Smooth muscle cell (in vitro differentiated cells): Measurements from ENCODE around the gene S100Z. TPM values are rescaled to one million over a fixed set of nuclear protein-coding genes. Genes with fewer than 3 reads are reported as not detected.
A peak's percentile ranks its signal among the peaks of the same experiment; 100 is the strongest.
"Not testable (repeated sequence)": the region's sequence is repeated elsewhere in the genome, so short reads cannot be mapped to it uniquely, and the experiment has no call there.

ENCODE experiments used
- DNase-seq: peaks from one replicate; lab custom pipeline; 2025; ENCODE audit not compliant: unreplicated experiment; lab: John Stamatoyannopoulos, UW
- H2AFZ ChIP-seq: fragments of 200-600 bp; sonication (generic); 2 replicates; pipeline ENCODE4 v1.6.0; 2016; ENCODE audit warnings: antibody characterized with exemption, low read depth, mild to moderate bottlenecking
- H3F3A ChIP-seq: fragments of 200-600 bp; sonication (generic); 2 replicates; pipeline ENCODE4 v1.6.0; 2017; ENCODE audit warnings: antibody characterized with exemption, low read depth
- H3K27ac ChIP-seq: fragments of 200-600 bp; sonication (generic); 2 replicates; pipeline ENCODE4 v1.5.1; 2016; ENCODE audit warnings: low read depth, mild to moderate bottlenecking
- H3K27me3 ChIP-seq: fragments of 200-600 bp; sonication (generic); 2 replicates; pipeline ENCODE4 v1.6.1; 2016; ENCODE audit warnings: low read depth, mild to moderate bottlenecking
- H3K36me3 ChIP-seq: fragments of 200-600 bp; sonication (generic); 2 replicates; pipeline ENCODE4 v1.5.1; 2016; ENCODE audit warnings: low read depth
- H3K4me1 ChIP-seq: fragments of 200-600 bp; sonication (generic); 2 replicates; pipeline ENCODE4 v1.5.1; 2016; ENCODE audit warnings: low read depth
- H3K4me2 ChIP-seq: fragments of 200-600 bp; sonication (generic); 2 replicates; pipeline ENCODE4 v1.6.0; 2016; ENCODE audit warnings: mild to moderate bottlenecking
- H3K4me3 ChIP-seq: fragments of 200-600 bp; sonication (generic); 2 replicates; pipeline ENCODE4 v1.5.1; 2016; ENCODE audit warnings: mild to moderate bottlenecking
- H3K79me2 ChIP-seq: fragments of 200-600 bp; sonication (generic); 2 replicates; pipeline ENCODE4 v1.6.0; 2016; ENCODE audit warnings: low read depth, mild to moderate bottlenecking
- H3K9ac ChIP-seq: fragments of 200-600 bp; sonication (generic); 2 replicates; pipeline ENCODE4 v1.6.0; 2016; ENCODE audit warnings: low read depth
- H3K9me3 ChIP-seq: fragments of 200-600 bp; sonication (generic); replicated peaks from 2 replicates; pipeline ENCODE4 v1.5.1; 2016; ENCODE audit warnings: low read depth
- H4K20me1 ChIP-seq: fragments of 200-600 bp; sonication (generic); 2 replicates; pipeline ENCODE4 v1.6.0; 2016; ENCODE audit warnings: low read depth
- WGBS: methylation state at CpG from one replicate; pipeline ENCODE4 v1.1.7; 2016; ENCODE audit warnings: low lambda C conversion rate; 5-methylcytosine and 5-hydroxymethylcytosine counted together
- polyA plus RNA-seq: library from polyadenylated mRNA; unstranded; fragments of >200 nt; fragmentation: Nextera tagmentation; extraction: Ambion mirVana; gene quantifications from 2 replicates; pipeline ENCODE4 v1.2.1, GENCODE V29; 2016
- total RNA-seq: library from RNA; depleted of rRNA; stranded (reverse); fragments of >200 nt; gene quantifications from 2 replicates; pipeline ENCODE4 v1.2.3, GENCODE V29; 2014
- TF ChIP-seq, protein P1 (sequence below): fragments of 200-600 bp; sonication (generic); IDR thresholded peaks from 2 replicates; pipeline ENCODE4 v1.5.1; 2017; ENCODE audit warnings: borderline replicate concordance, mild to moderate bottlenecking, antibody characterized with exemption; ENCODE audit not compliant: insufficient read depth, poor library complexity, severe bottlenecking

The S100Z gene
- total and polyA plus RNA-seq, 2 experiments from 2014 or later: 0.34 TPM; not detected in 1

DNA sequence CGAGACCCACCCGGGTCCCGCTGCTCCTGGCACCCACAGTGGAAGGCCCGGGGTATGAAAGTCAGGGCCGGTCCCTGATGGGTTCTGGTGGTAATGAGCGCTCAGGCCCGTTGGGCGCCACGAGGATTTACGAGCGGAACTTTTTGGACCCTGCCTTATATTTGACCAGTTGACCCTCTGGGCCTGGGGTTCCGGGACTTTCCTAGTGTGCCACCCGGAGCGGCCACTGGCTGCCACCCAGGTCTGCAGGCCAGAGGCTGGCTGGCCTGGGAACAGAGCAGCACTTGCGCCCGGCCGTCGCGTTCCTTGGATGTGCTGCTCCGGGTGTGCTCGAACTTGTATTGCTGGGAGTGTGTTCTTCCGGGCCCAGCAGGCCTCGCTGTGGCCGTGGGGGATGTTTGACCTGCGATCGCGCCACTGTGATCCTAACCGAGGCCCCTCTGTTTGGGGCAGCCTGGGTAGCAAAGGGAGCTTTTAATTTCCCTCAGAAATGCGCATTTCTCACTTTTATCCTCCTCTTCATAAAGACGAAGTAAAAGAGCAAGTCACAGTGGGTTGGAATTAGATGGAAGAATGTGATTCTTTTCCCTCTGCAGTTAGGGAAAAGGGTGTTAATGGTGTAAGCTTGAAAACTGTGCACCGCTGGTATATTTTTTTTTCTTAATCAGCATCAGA is 29.8 kb upstream of the S100Z start:
- Histone ChIP-seq H3K36me3 (no peaks in the 10 kb centered on the region), H4K20me1 (peaks cover 12% of the 10 kb centered on the region), H3K9ac (peak overlapping the region; percentile 75), H3K4me3 (peak overlapping the region; percentile 70), H3K4me2 (peak overlapping the region; percentile 91), H3K27ac (peak overlapping the region; percentile 63), H3K9me3 (no peaks in the 10 kb centered on the region), H3K79me2 (peaks cover 57% of the 10 kb centered on the region), H2AFZ (peak overlapping the region; percentile 61), H3K4me1 (peaks cover 13% of the 10 kb centered on the region), H3K27me3 (no peaks in the 10 kb centered on the region), H3F3A (peaks cover 30% of the 10 kb centered on the region)
- 7% methylated on average over 31 of the region's 31 CpGs for WGBS
- TF ChIP-seq, protein P1, sequence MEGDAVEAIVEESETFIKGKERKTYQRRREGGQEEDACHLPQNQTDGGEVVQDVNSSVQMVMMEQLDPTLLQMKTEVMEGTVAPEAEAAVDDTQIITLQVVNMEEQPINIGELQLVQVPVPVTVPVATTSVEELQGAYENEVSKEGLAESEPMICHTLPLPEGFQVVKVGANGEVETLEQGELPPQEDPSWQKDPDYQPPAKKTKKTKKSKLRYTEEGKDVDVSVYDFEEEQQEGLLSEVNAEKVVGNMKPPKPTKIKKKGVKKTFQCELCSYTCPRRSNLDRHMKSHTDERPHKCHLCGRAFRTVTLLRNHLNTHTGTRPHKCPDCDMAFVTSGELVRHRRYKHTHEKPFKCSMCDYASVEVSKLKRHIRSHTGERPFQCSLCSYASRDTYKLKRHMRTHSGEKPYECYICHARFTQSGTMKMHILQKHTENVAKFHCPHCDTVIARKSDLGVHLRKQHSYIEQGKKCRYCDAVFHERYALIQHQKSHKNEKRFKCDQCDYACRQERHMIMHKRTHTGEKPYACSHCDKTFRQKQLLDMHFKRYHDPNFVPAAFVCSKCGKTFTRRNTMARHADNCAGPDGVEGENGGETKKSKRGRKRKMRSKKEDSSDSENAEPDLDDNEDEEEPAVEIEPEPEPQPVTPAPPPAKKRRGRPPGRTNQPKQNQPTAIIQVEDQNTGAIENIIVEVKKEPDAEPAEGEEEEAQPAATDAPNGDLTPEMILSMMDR: no peak
- DNase-seq: no peak

DNA sequence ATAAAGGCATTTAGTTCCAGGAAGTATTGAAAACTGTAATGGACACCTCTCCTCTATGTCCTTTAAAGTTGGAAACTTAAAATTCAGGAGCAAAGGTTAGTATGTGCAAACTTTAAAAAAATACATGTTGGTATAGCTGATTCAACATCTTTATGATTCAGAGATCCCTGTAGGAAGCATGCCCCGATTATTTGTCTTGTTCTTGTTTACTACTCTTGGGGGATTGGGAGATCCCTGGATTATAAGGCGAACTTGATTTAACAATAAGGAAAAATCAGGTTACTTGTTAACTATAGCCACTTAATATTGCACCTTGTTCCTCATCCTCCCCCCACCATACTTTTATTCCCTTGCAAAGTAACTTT is 29.3 kb upstream of the S100Z start:
- H3K27me3 ChIP-seq: no peaks in the 10 kb centered on the region
- no peaks in the 10 kb centered on the region for H3K36me3 ChIP-seq
- 23% methylated on average over 2 of the region's 2 CpGs for WGBS
- H3K9ac ChIP-seq: peak overlapping the region; percentile 75
- peak overlapping the region; percentile 70 for H3K4me3 ChIP-seq
- no peaks in the 10 kb centered on the region for H3K9me3 ChIP-seq
- TF ChIP-seq, protein P1: no peak
- H3K79me2 ChIP-seq: peaks cover 62% of the 10 kb centered on the region
- H3F3A ChIP-seq: peaks cover 24% of the 10 kb centered on the region
- H3K27ac ChIP-seq: peak overlapping the region; percentile 63
- H3K4me1 ChIP-seq: peaks cover 13% of the 10 kb centered on the region
- no peak for DNase-seq
- peak overlapping the region; percentile 61 for H2AFZ ChIP-seq
- H4K20me1 ChIP-seq: peaks cover 17% of the 10 kb centered on the region
- peak overlapping the region; percentile 91 for H3K4me2 ChIP-seq

DNA sequence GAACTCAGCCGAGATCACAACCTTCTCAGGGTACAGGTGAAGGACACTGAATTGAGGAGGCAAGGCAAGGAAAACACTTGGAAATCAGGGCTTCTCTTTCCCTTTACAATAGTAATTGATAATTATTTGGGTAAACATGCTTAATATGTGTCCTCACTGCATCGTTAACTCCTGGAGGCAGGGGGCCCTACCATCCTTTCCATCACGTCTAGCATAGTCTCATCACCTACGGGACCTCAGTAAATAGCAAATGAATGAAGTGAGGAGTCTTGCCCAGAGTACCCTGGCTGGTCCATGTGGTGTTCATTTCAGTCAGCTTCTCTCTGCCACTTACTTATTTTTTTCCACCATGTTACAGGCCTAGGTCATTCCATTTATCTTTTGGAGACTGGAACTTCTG is 28.7 kb upstream of the S100Z start:
- peak overlapping the region; percentile 70 for H3K4me3 ChIP-seq

DNA sequence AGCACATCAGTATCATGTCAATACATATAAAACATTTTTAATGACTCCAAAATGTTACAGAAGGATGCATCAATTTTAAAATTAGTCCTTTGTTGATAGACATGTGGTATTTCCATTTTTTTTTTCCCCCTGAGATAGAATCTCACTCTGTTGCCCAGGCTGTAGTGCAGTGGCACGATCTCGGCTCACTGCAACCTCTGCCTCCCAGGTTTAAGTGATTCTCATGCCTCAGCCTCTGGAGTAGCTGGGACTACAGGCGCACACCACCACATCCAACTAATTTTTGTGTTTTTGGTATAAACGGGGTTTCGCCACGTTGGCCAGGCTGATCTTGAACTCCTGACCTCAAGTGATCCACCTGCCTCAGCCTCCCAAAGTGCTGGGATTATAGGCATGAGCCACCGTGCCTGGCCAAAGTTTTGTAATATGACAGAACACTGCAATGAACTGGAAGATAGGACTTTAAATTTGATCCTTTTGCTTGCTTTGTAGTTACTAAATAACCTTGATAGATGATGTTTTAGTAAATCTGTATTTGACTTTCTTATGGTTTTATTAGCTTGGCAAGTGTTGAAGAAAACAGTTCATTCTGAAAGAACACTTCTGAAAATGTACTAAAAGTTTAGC is 27.6 kb upstream of the S100Z start:
- H3K4me2 ChIP-seq, H3K27ac ChIP-seq, H3K27me3 ChIP-seq, DNase-seq, H3K9ac ChIP-seq, H2AFZ ChIP-seq, H3K9me3 ChIP-seq, H3K36me3 ChIP-seq: not testable (repeated sequence)
- peak overlapping the region; percentile 70 for H3K4me3 ChIP-seq
- H3K79me2 ChIP-seq: peaks cover 78% of the 10 kb centered on the region
- peaks cover 10% of the 10 kb centered on the region for H3F3A ChIP-seq
- 84% methylated on average over 7 of the region's 7 CpGs for WGBS
- peaks cover 13% of the 10 kb centered on the region for H3K4me1 ChIP-seq
- peaks cover 31% of the 10 kb centered on the region for H4K20me1 ChIP-seq

More for the DNA sequence above, 28.7 kb upstream of the S100Z start:
- H2AFZ ChIP-seq: no peak overlapping the region
- H3K9ac ChIP-seq: no peak overlapping the region
- peak overlapping the region; percentile 91 for H3K4me2 ChIP-seq
- H3K36me3 ChIP-seq: no peaks in the 10 kb centered on the region
- peaks cover 69% of the 10 kb centered on the region for H3K79me2 ChIP-seq
- WGBS: 57% methylated on average over 4 of the region's 4 CpGs
- TF ChIP-seq, protein P1: no peak
- DNase-seq: no peak
- no peaks in the 10 kb centered on the region for H3K9me3 ChIP-seq
- H3K27me3 ChIP-seq: no peaks in the 10 kb centered on the region
- H3K27ac ChIP-seq: no peak overlapping the region
- H3K4me1 ChIP-seq: peaks cover 13% of the 10 kb centered on the region
- H3F3A ChIP-seq: peaks cover 19% of the 10 kb centered on the region
- peaks cover 22% of the 10 kb centered on the region for H4K20me1 ChIP-seq

DNA sequence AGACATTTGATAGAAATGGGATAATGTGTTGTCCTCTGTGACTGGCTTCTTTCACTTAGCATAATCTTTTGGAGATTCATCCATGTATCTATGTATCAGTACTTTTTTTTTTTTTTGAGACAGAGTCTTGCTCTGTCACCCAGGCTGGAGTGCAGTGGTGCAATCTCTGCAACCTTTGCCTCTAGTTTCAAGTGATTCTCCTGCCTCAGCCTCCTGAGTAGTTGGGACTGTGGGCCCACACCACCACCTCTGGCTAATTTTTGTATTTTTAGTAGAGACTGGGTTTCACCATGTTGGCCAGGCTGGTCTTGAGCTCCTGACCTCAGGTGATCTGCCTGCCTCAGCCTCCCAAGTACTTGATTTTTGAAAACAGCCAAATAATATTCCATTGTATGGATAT is 23.4 kb upstream of the S100Z start:
- H3F3A ChIP-seq, H3K4me2 ChIP-seq, H3K27ac ChIP-seq, H3K4me3 ChIP-seq, H3K9ac ChIP-seq, H3K36me3 ChIP-seq, H2AFZ ChIP-seq, H3K9me3 ChIP-seq, DNase-seq, H3K27me3 ChIP-seq, H3K4me1 ChIP-seq: not testable (repeated sequence)
- H4K20me1 ChIP-seq: peaks cover 61% of the 10 kb centered on the region
- peaks cover 91% of the 10 kb centered on the region for H3K79me2 ChIP-seq
